Measurements from ENCODE around the gene OSBPL3.

DNA sequence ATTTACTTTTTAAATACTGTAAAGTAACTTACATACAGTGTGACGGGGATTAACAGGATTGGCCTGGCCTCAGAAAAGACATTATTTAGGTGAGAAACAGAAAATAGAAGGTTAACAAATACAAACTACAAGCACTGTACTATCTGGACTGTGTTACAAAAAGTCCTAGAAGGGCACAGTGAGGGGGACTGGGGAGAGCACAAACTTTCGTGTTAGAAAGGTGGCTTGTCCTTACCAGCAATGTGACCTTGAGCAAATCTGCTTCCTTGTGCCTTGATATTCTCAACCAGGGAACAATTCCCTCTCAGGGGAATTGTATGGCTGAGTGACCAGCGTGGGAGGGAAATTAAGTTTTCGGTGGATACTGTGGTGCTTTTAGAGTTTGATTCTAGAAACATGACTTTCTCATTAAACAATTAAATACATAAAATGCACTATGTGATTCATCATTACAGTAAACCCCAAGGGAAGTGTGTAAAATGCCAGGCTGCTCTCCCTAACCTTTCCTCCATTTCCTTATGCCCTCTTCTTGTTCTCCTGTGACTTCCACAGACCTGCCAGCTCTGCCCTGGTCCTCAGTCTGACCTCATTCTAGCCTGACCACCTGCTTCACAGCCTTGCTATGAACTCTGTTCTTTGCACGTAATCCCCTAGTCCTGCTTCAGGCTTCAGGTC is 57.7 kb downstream of the OSBPL3 start:
- TF ChIP-seq, protein P1, sequence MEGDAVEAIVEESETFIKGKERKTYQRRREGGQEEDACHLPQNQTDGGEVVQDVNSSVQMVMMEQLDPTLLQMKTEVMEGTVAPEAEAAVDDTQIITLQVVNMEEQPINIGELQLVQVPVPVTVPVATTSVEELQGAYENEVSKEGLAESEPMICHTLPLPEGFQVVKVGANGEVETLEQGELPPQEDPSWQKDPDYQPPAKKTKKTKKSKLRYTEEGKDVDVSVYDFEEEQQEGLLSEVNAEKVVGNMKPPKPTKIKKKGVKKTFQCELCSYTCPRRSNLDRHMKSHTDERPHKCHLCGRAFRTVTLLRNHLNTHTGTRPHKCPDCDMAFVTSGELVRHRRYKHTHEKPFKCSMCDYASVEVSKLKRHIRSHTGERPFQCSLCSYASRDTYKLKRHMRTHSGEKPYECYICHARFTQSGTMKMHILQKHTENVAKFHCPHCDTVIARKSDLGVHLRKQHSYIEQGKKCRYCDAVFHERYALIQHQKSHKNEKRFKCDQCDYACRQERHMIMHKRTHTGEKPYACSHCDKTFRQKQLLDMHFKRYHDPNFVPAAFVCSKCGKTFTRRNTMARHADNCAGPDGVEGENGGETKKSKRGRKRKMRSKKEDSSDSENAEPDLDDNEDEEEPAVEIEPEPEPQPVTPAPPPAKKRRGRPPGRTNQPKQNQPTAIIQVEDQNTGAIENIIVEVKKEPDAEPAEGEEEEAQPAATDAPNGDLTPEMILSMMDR (IDR thresholded peaks at IDR 0.05; ENCODE audit: extremely low read depth in 1 of 2, insufficient read depth in 1 of 2, low read depth in 1 of 2, low read length in 2 of 2) = no peak
- TF ChIP-seq MYC (IDR thresholded peaks at IDR 0.05; ENCODE audit: low read depth, low read length) = no peak

Measured in endothelial cell of umbilical vein (primary cell).